ENCODE results near the gene PIM3.

The PIM3 gene

DNA sequence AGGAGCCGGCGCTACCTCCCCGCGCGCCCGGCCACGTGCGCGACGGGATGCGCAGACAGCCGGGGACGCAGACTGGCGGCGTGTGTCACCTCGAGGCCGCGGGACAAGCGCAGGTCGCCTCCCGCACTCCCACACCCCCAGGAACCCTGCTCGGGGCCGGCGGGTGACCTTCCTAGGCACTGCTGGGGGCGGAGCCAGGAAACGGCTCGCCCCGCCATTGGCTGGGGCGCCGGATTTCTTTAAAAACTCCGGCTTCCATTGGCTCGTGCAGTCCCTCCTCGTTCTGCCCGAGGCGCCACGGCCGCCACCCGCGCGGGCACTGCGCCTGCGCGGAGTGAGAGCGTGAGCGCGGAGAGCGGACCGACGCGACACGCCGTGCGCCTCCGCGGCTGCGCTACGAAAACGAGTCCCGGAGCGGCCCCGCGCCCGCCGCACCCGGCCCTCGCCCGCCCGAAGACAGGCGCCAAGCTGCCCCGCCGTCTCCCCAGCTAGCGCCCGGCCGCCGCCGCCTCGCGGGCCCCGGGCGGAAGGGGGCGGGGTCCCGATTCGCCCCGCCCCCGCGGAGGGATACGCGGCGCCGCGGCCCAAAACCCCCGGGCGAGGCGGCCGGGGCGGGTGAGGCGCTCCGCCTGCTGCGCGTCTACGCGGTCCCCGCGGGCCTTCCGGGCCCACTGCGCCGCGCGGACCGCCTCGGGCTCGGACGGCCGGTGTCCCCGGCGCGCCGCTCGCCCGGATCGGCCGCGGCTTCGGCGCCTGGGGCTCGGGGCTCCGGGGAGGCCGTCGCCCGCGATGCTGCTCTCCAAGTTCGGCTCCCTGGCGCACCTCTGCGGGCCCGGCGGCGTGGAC lies at the start of gene PIM3:
Gene PIM3, plus strand, starts transcription at position 614 of the 846 bp plus-strand sequence. Its CDS starts 176 bp downstream, at position 790.
- peak; percentile 98 for DNase-seq (ENCODE audit: low read depth, low spot score)

DNA sequence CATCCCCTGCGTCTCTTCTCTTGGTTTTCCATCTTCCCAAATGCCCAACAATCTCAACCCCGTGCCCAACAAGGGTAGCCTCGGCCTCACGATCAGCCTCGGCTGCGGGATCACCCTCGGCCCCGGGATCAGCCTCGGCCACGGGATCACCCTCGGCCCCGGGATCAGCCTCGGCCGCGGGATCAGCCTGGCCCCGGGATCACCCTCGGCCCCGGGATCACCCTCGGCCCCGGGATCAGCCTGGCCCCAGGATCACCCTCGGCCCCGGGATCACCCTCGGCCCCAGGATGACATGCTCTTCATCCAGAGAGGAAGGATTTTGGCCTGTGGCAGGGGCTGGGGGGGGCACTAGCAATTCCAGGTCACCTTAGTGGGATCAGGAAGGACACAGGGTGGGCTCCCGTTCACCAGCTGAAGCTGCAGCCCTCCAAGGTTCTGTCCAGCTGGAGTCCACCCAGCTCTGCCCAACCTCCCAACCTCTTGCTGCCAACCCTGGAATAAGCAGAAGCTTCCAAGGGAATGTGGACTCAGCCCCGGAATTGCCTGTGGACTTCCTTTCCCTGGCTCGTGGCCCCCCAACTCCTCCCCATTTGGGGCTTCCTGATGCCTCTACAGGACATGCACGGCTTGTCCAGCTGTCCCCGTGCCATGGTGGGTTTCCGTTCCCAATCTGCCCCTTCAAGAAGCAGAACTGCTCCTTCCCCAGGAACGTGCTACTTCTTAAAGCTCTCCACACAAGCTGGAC lies 48.5 kb upstream of the PIM3 start:
- DNase-seq (ENCODE audit: low read depth, low spot score), result no peak

DNA sequence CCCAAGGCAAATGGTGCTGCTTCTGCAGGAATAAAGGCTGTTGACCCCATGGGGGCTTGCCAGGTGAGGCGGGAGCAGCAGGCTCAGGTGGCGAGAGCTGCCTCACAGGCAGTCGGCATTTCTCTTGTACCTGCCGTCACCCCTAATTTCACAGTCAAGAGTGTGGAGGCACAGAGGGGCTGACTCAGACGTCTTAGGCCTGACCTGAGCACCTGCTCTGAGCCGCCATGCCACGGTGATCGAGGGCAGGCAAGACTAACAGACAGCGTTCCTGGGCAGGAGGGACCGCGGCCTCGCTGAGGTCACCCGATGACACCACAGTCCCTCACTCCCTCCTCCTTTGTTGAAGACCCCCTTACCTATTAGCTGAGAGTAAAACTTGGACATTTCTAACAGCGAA lies 47.5 kb upstream of the PIM3 start:
- no peak for DNase-seq (ENCODE audit: low read depth, low spot score)

DNA sequence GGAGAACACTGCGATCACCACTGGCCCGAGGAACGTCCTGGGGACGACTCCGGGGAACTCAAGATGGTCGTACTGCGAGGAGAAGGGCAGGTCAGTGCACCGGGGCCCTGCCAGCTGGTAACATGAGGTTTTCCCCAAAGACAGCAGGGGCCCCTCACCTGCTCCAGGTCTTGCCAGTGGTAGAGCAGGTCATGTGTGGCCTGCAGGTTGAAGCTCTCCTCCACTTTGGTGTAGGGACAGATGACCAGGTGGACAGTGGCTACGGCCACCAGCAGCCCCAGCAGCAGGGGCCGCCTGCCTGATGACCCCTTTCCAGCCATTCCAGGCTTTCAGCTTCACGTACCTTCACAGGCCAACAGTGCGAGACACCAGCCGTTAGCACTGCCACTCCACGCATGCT lies 47.1 kb upstream of the PIM3 start:
- no peak for DNase-seq (ENCODE audit: low read depth, low spot score)

DNA sequence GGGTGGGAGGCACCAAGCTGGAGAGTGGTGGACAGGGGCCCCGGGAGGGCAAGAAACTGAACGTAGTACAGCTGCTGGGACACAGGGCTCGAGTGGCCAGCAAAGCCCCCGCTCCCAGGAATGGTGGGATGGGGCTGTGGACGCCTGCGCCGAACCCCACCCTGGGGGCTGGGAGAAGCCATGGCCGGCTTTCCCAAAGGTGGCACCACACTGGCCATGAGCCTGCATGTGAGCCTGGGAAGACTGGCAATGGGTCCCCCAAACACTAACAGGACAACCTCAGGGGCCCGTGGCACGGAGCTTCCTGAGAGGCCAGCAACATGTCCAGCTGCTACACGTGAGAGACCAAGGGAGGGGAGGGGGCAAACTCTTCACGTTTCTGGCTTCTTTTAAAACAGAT lies 46.3 kb upstream of the PIM3 start:
- no peak for DNase-seq (ENCODE audit: low read depth, low spot score)

DNA sequence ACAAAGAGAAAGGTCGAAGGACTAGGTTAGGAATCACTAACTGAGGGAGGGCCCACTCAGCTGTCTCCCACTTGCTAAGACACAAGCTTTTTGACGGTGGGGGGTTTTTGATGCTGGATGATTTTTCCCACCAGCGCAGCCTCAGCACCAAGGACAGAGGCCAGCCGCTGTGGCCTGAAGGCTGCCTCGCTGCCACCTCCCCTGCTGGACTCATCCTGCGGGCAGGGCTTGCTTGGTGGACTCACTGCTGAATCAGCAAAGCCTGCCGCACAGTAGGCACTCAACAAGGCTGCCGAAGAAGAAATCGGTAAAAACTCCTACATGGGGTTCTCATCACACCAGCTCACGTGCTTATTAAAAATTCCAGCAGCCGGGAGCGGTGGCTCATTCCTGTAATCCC lies 45.0 kb upstream of the PIM3 start:
- DNase-seq (ENCODE audit: low read depth, low spot score), result no peak

DNA sequence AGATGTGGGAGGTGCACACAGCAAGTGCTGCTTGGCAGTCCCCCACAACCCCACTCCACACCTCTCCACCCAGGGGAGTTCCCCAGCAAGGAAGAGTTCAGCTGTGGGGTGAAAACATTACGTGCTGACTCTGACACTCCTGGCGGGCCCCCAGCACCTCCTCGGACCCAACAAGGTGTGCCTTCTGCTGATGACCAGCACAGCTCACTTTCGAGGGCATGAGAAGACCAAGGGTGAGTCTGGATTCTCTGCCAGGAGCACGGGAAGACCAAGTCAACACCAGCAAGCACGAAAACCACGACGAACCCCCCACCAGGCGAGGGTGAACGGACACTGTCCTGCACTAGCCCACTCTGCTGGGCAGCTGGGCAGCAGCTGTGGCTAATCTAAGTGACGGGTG lies 43.7 kb upstream of the PIM3 start:
- no peak for DNase-seq (ENCODE audit: low read depth, low spot score)

DNA sequence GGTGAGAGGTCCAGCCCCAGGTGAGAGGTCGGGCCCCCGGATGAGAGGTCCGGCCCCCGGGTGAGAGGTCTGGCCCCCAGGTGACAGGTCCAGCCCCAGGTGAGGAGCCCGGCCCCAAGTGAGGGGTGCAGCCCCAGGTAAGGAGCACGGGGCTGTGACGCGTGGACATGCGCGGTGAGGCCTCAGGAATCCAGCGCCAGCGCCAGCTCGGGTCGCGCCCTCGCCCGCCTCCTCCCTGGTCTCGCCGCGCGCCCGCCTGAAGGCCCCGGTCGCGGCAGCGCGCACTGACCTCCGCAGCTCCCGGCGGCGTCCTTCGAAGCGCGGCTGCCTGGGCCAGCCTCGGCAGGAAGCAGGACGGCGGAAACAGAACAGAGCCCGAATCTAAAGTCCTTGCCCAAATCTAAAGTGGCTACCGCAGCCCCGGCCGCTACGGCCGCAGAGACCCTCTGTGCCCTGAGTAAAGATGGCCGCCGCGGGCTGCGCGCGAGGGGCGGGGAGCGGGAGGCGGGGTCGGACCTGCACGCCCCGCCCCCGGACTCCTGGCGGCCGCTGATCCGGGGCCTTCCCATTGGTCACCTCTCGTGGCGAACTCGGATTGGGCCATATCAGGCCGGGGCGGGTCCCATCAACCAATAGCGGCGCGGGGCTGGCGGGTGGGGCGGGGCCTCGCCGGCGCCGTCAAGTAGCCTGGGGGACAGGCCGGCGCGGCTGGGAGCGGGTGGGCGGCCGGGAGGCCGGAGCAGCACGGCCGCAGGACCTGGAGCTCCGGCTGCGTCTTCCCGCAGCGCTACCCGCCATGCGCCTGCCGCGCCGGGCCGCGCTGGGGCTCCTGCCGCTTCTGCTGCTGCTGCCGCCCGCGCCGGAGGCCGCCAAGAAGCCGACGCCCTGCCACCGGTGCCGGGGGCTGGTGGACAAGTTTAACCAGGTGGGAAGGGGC lies 42.3 kb upstream of the PIM3 start, which contains the start of the genes ALG12 and CRELD2:
Gene ALG12, minus strand, starts transcription at position 465 of the 937 bp plus-strand sequence. CDS start 4,673 bp downstream, outside the sequence.
Gene CRELD2, plus strand, starts transcription at position 661 of the 937 bp plus-strand sequence. Its CDS starts 136 bp downstream, at position 797.
- DNase-seq (ENCODE audit: low read depth, low spot score), result peak; percentile 99

DNA sequence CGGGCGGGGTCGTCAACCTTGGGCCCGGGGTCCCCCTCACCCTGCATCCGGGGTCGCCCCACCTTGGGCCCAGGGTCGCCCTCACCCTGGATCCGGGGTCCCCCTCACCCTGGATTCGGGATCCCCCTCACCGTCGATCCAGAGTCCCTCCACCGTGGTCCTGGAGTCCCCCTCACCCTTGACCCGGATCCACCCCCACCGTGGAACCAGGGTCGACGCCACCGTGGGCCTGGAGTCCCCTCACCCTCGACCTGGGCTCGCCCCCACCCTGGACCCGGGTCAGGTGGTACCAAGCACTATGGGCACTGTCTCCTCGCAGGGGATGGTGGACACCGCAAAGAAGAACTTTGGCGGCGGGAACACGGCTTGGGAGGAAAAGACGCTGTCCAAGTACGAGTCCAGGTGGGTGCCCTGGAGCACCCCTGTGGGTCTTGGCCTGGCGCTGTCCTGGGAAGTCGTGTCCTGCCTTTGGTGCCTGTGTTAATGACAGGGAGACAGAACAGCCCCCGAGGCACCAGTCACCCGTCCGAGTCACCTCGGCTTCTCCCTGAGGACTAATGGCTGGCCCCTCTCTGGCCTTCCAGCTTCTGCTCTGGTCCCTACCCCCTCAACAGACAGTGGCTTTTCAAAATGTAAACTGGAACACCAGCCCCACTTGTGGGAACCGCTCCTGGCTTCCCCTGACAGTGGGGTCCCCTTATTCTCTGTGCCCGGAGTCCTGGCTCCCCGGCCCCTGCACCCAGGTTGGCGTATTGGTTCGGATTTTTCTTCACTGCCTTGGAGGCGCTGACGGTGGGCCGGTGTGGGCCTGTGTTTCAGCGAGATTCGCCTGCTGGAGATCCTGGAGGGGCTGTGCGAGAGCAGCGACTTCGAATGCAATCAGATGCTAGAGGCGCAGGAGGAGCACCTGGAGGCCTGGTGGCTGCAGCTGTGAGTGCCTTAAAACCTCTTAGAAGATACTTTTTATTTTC lies 41.4 kb upstream of the PIM3 start:
- no peak for DNase-seq (ENCODE audit: low read depth, low spot score)

DNA sequence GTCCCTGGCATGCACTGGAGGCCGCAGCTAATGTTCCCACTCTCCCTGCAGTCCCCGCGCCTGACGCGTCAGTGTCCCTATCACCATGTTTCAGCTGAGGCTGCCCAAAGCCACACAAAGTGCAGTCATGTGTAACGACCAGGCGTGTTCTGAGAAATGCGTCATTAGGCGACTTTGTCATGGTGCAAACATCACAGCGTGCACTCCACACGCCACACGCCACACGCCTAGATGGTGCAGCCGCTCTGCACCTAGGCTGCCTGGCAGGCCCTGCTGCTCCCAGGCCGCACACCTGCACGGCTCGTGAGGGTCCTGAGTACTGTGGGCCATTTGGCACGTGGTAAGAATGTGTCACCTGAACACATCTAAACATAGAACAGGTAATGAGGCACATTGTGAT lies 39.7 kb upstream of the PIM3 start:
- DNase-seq (ENCODE audit: low read depth, low spot score), result no peak

DNA sequence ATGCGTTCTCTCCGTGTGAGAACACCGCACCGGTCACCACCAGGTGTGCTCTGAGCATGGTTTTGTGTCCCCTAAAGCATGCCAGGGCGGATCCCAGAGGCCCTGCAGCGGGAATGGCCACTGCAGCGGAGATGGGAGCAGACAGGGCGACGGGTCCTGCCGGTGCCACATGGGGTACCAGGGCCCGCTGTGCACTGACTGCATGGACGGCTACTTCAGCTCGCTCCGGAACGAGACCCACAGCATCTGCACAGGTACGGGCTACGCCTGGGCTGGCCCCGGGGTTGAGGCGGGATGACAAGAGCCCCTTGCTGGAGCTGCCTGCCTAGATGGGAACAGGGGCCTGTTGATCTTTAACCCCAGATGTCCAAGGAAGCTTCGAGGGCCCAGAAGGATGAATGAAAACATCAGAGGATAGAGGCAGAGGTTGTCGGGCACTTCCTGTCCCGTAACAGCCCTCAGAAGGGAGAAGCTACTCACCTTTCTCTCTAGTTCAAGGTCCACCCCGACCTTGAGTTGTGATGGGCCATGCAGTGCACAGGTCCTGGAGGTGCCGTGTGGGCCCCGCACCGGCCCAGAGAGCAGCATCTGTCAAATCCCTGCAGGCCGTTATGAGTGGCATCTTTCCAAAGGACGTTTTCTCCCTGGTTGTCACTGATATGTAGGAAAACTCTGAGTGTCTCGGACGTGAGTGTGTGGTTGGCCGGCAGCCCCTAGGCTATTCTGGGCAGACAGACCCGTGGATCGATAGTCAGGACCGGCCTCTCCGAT lies 38.9 kb upstream of the PIM3 start:
- no peak for DNase-seq (ENCODE audit: low read depth, low spot score)

DNA sequence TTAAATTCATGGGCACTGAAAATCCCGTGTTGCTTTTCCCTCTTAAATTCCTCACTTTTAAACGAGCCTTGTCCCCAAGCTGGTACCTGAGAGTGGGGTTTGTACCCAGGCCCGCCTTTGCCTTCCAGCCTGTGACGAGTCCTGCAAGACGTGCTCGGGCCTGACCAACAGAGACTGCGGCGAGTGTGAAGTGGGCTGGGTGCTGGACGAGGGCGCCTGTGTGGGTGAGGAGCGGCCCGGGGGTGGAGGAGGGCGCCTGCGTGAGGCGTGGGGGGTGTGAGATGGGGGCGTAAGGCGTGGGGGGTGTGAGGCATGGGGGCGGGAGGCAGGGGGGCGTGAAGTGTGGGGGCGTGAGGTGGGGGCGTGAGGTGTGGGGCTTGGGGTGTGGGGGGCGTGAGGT lies 38.1 kb upstream of the PIM3 start:
- DNase-seq (ENCODE audit: low read depth, low spot score), result no peak

DNA sequence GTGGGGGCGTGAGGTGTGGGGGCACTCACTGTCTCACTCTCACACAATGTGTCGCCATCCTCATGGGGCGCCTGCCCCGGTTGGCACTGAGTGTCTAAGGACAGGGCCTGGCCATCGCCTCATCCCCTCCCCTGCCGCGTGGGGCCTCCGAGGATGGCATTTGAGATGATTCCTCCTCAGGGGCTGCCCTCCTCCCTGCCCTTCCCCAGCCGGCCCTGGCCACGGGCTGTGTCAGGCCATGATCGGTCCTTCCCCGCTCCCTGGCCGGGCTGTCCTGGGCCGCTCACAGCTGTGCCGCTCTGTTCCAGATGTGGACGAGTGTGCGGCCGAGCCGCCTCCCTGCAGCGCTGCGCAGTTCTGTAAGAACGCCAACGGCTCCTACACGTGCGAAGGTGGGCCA lies 37.6 kb upstream of the PIM3 start:
- no peak for DNase-seq (ENCODE audit: low read depth, low spot score)

DNA sequence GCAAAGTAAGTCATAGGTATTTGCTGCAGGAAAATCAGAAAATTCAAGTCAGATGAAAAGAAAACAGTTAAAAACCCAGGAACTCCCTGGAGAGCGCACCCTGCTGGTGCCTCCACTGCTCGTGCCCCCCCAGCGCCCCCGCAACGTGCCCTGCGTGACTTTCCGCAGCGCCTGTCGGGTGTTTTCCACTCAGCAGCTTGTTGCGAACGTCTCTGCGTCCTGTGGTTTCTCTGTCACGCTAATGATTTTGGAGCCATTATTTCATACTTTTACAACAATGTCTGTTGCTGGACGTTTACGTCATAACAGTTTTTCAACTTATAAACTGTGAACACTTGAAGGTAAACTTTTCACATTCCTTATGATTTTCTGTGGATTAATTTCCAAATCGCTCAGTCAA lies 37.1 kb upstream of the PIM3 start:
- no peak for DNase-seq (ENCODE audit: low read depth, low spot score)

DNA sequence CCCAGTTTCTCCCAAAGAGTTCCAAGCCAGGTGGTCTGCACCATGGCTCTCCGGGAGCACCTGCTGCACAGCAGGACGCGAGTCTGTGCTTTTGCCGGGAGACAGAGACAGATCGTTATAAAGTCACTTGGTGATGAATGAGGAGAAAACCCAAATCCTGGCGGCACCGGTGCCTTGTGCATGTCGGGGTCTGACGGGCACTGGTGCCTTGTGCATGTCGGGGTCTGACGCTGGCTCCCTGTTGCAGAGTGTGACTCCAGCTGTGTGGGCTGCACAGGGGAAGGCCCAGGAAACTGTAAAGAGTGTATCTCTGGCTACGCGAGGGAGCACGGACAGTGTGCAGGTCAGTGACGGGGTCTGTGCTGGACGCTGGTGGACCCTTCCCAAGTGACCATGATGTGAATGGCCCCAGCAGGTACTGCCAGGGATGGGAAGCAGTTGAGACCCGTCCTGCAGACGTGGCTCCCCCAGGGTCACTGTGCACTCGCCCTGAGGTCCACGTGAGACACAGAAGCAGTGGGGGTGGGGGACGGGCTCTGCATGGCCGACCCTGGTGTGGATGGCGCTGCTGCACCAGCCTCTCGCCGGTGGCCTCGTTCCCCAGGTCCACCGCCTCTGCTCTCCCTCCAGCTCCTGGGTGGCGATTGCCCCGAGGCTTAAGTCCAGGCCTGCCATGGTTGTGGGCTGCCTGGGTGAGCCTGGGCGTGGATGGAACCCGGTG lies 36.3 kb upstream of the PIM3 start:
- no peak for DNase-seq (ENCODE audit: low read depth, low spot score)

DNA sequence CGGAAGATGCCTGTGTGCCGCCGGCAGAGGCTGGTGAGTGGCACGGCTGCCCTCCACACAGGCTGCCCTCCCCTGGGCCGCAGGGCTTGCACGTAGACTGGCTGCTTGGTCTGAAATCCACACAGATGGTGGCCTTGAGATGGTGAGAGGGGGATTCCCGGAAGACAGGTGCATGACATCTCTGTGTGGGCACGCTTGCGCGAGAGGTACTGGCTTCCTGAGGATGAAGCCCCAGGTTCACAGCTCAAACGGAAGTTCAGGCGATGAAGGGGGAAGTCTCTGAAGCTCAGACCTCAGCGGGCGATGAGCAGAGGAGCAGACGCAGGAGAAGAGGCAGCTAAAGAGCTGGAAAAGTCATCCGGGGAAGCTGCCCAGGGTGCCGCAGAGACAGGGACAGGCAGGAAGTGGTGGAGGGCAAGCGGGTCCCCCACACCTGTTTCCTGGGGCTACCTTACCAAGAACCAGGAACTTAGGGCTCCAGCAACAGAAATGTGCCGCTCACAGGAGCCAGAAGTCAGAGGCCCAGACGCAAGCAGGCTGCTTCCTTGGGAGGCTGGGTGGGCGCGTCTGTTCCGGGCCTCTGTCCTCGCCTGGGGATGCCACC lies 34.9 kb upstream of the PIM3 start:
- no peak for DNase-seq (ENCODE audit: low read depth, low spot score)

DNA sequence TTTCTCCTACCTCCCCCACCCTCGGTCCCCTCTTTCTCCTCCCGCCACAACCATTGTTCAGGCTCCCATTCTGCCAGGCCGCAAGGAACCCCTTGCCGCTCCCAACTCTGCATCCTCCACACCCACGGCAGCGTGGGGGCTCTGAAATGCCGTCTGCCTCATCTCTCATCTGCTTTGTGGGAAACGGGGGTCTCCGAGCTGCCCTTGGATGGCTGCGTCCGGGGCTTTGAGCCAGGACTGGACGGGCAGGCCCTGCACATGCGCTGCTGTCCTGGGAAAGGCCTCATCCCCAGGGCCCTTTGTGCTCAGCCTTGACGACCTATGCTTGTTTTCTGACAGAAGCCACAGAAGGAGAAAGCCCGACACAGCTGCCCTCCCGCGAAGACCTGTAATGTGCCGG lies 33.7 kb upstream of the PIM3 start:
- no peak for DNase-seq (ENCODE audit: low read depth, low spot score)

DNA sequence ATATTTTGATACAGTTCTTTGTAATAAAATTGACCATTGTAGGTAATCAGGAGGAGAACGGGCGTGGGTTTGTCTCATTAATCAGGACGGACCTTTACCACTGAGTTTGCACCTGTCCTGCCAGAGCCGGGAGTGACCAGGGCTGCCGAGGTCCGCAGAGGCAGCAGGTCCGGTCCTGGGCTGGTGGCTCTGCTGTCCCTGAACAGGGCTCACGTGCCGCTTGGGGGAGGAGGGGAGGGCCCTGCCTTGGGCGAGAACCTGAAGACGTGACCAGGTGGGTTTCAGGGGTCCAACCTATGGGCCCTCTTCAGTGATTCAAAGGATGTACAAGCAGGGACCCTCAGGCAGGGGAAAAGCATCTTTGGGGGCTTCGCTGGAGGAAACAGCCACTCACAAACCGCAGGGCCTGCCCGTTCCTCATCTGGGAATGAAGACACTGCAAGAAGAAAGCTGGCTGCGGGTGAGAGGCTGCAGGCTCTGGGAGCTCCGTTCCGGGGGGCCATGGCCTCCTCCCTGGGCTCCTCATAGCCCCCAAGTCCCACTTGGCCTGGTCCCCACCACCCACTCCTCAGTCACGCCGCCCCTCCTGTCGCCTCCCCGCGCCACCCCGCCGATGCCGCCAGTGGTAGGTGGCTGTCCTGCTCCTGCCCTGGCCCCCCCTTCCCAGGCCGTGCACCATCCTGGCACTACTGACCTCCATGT lies 32.9 kb upstream of the PIM3 start:
- no peak for DNase-seq (ENCODE audit: low read depth, low spot score)
